HepG2 (cell line): ENCODE measurements around the gene TMEM154. TPM values are rescaled to one million over a fixed set of nuclear protein-coding genes. Genes with fewer than 3 reads are reported as not detected.

Source experiments
- ATAC-seq: fragments of 200-7000 bp; cut with Tn5 transposase; 3 replicates; pipeline ENCODE4 v1.9.1; 2020; ENCODE audit warnings: mild to moderate bottlenecking, moderate library complexity
- BruUV-seq: library from RNA; stranded (reverse); fragments of 400-500 nt; replicated peaks from 2 replicates; lab custom pipeline; 2021; lab: Mats Ljungman, UMichigan
- CTCF ChIA-PET: fragments of 300-600 bp; formaldehyde crosslinking; extraction: SDS; loops from one replicate; lab custom pipeline; 2021; ENCODE audit warnings: low total read pairs, inconsistent platforms, low intra/inter-chr PET ratio; lab: Yijun Ruan, JAX
- POLR2A ChIA-PET: fragments of 350-600 bp; sonication (Branson Sonifier 250); formaldehyde crosslinking; loops from one replicate; lab custom pipeline; 2020; ENCODE audit warnings: antibody characterized with exemption, inconsistent platforms; lab: Yijun Ruan, JAX
- DNase-seq: peaks from one replicate; pipeline ENCODE4 v3.0.0-alpha.2; 2015; ENCODE audit warnings: low spot score
- FAIRE-seq: peaks from 3 replicates; lab custom pipeline; 2011; peaks lifted over from hg19 to GRCh38; lab: Jason Lieb, UNC
- H2AFZ ChIP-seq: one replicate; pipeline ENCODE4 v1.6.1; 2011; ENCODE audit warnings: low read length, inconsistent platforms
- H3K27ac ChIP-seq: fragments of 300-600 bp; 3 replicates; pipeline ENCODE4 v1.8.0; 2011; ENCODE audit warnings: mixed run types, mild to moderate bottlenecking, mixed read lengths, low read length, inconsistent platforms; ENCODE audit not compliant: insufficient read depth; ENCODE audit errors: extremely low read length
- H3K27me3 ChIP-seq, 2 experiments: fragments of 200-600 bp in 1 of 2; 2 replicates in 1 of 2; 3 replicates in 1 of 2; pipeline versions ENCODE4 v1.6.0 to v1.8.0; 2011; ENCODE audit warnings: low read length in 2 of 2, mild to moderate bottlenecking in 2 of 2, moderate library complexity in 2 of 2, inconsistent platforms in 1 of 2; ENCODE audit not compliant: insufficient read depth in 2 of 2, control insufficient read depth in 1 of 2
- H3K36me3 ChIP-seq, 2 experiments: fragments of 200-600 bp in 1 of 2; replicated peaks in 1 of 2; 2 replicates in 1 of 2; 3 replicates in 1 of 2; pipeline versions ENCODE4 v1.5.1 to v1.8.0; 2011; ENCODE audit warnings: low read length in 2 of 2, inconsistent platforms in 1 of 2; ENCODE audit not compliant: insufficient read depth in 2 of 2, control insufficient read depth in 1 of 2
- H3K4me1 ChIP-seq: 2 replicates; pipeline ENCODE4 v1.5.1; 2012; ENCODE audit warnings: low read length, inconsistent platforms; ENCODE audit not compliant: insufficient read depth
- H3K4me2 ChIP-seq: 2 replicates; pipeline ENCODE4 v1.6.0; 2011; ENCODE audit warnings: low read depth, low read length, inconsistent platforms
- H3K4me3 ChIP-seq, 3 experiments: fragments of 200-600 bp in 1 of 3; sonication (generic), shearing (Covaris generic) in 1 of 3; replicated peaks in 1 of 3; 2 replicates each; pipeline ENCODE4 v1.5.1; 2011 to 2016; ENCODE audit warnings: low read length in 3 of 3, inconsistent platforms in 2 of 3, low read depth in 2 of 3, mild to moderate bottlenecking in 2 of 3, control low read depth in 1 of 3, mixed read lengths in 1 of 3; ENCODE audit not compliant: insufficient read depth in 1 of 3
- H3K79me2 ChIP-seq: one replicate; pipeline ENCODE4 v1.6.1; 2011; ENCODE audit warnings: low read length, inconsistent platforms; ENCODE audit not compliant: insufficient read depth
- H3K9ac ChIP-seq: 2 replicates; pipeline ENCODE4 v1.6.0; 2011; ENCODE audit warnings: mild to moderate bottlenecking, low read depth, low read length, inconsistent platforms; ENCODE audit not compliant: insufficient read depth
- H3K9me3 ChIP-seq: 2 replicates; pipeline ENCODE4 v1.5.1; 2012; ENCODE audit warnings: mild to moderate bottlenecking, low read length
- H4K20me1 ChIP-seq: 2 replicates; pipeline ENCODE4 v1.6.0; 2011; ENCODE audit warnings: inconsistent platforms, mild to moderate bottlenecking, low read length, moderate library complexity; ENCODE audit not compliant: insufficient read depth
- CTCF ChIP-seq: sonication (generic); formaldehyde crosslinking; IDR thresholded peaks from 2 replicates; pipeline ENCODE4 v1.5.0; 2020; ENCODE audit warnings: mild to moderate bottlenecking, missing genetic modification reagents, moderate library complexity
- HOXA5 ChIP-seq: sonication (generic); formaldehyde crosslinking; IDR thresholded peaks from 2 replicates; pipeline ENCODE4 v1.4.0; 2020; ENCODE audit warnings: missing genetic modification reagents
- HOXA7 ChIP-seq: sonication (generic); formaldehyde crosslinking; IDR thresholded peaks from 2 replicates; pipeline ENCODE4 v1.8.1; 2022; ENCODE audit warnings: mild to moderate bottlenecking, missing genetic modification reagents, moderate library complexity
- SKI ChIP-seq: fragments of 450-650 bp; IDR thresholded peaks from one replicate; pipeline ENCODE4 v1.6.1; 2018; ENCODE audit warnings: mild to moderate bottlenecking; ENCODE audit not compliant: partially characterized antibody
- ZBTB2 ChIP-seq: sonication (generic); formaldehyde crosslinking; IDR thresholded peaks from 2 replicates; pipeline ENCODE4 v1.8.0; 2022; ENCODE audit warnings: low read depth, missing genetic modification reagents
- ZKSCAN1 ChIP-seq: fragments of 150-350 bp; IDR thresholded peaks from 2 replicates; pipeline ENCODE4 v1.6.1; 2014; ENCODE audit warnings: low read length
- ZNF235 ChIP-seq: sonication (generic); formaldehyde crosslinking; IDR thresholded peaks from 2 replicates; pipeline ENCODE4 v1.8.1; 2023; ENCODE audit warnings: mild to moderate bottlenecking, missing genetic modification reagents, borderline replicate concordance
- ZNF335 ChIP-seq: sonication (generic); formaldehyde crosslinking; IDR thresholded peaks from 2 replicates; pipeline ENCODE4 v1.4.0; 2020; ENCODE audit warnings: missing genetic modification reagents
- WGBS: methylation state at CpG from one replicate; pipeline ENCODE4 v1.1.6; 2017; ENCODE audit warnings: low lambda C conversion rate; 5-methylcytosine and 5-hydroxymethylcytosine counted together
- in situ Hi-C: cut with HindIII; loops from 2 replicates; pipeline ENCODE4 v1.10.0; 2017; ENCODE audit warnings: low pct_unique_long_range_greater_than_20kb; ENCODE audit not compliant: extremely low pct_ligation_motif_present
- intact Hi-C: fragments of 100-400 bp; cut with micrococcal nuclease; formaldehyde crosslinking; loops from one replicate; pipeline ENCODE4 v1.10.0; 2022; ENCODE audit not compliant: unreplicated experiment
- polyA plus RNA-seq, 8 experiments: library from polyadenylated mRNA; depleted of rRNA in 3 of 8; stranded (reverse) in 7 of 8; unstranded in 1 of 8; fragments of >200 nt; fragmentation: Illumina TruSeq in 4 of 8; extraction: Trizol in 4 of 8; gene quantifications; 2 replicates each; pipeline versions ENCODE4 v1.2.1 to v1.2.3, GENCODE V29; 2011 to 2016; ENCODE audit warnings: low read depth in 4 of 8, missing spikeins in 1 of 8, mixed read lengths in 1 of 8; ENCODE audit not compliant: insufficient read depth in 1 of 8
- total RNA-seq, 5 experiments: library from RNA; depleted of rRNA; stranded (reverse); fragments of >200 nt; fragmentation: Illumina TruSeq; extraction: Trizol; gene quantifications; 2 replicates each; pipeline ENCODE4 v1.2.3, GENCODE V29; 2016; ENCODE audit warnings: low read depth in 1 of 5

TMEM154 gene
- total and polyA plus RNA-seq, 2 of the 13 experiments (the other 11 are each of a cell fraction or from before 2014, with no cell fraction given), result 0.03 TPM; not detected in 1

- TF ChIP-seq ZKSCAN1 (no peak), ZBTB2 (CRISPR knock-in tag) (no peak)
These were observed 3.5 kb downstream of the TMEM154 start (continued) for GRCh38 chr4:152676052-152676854.

- WGBS, result 41% methylated on average over 3 of the region's 3 CpGs
- no peak overlapping the region for H2AFZ ChIP-seq
- H3K27me3 ChIP-seq, result peaks cover 0 to 14% of the 10 kb centered on the region in 2 experiments; a peak in 2 of 5 replicates
- no peak overlapping the region for H3K4me3 ChIP-seq
- BruUV-seq, result no TSS peak
- DNase-seq (no peak), FAIRE-seq (no peak), ATAC-seq (no peak)
- no peaks in the 10 kb centered on the region for H3K36me3 ChIP-seq
- no peaks in the 10 kb centered on the region for H3K79me2 ChIP-seq
- no peak for TF ChIP-seq ZNF335 (CRISPR knock-in tag)
- TF ChIP-seq CTCF (CRISPR knock-in tag), result no peak
- TF ChIP-seq HOXA7 (CRISPR knock-in tag), result no peak
- no peak for TF ChIP-seq HOXA5 (CRISPR knock-in tag)
- TF ChIP-seq ZNF235 (CRISPR knock-in tag), result no peak
- no peak for TF ChIP-seq SKI
- CTCF ChIA-PET, result no interaction called here
- in situ Hi-C loops, result no loop called here
- no peak overlapping the region for H3K27ac ChIP-seq
- peaks cover 1% of the 10 kb centered on the region for H3K4me1 ChIP-seq
- intact Hi-C loops, result no loop called here
- H3K9ac ChIP-seq, result no peak overlapping the region
- POLR2A ChIA-PET, result no interaction called here
- H3K9me3 ChIP-seq, result no peaks in the 10 kb centered on the region
- no peaks in the 10 kb centered on the region for H4K20me1 ChIP-seq
- H3K4me2 ChIP-seq, result no peak overlapping the region
These were observed 5.4 kb downstream of the TMEM154 start for GRCh38 chr4:152674359-152674758.
